ENCODE results near the gene SMIM17.

The SMIM17 gene

DNA sequence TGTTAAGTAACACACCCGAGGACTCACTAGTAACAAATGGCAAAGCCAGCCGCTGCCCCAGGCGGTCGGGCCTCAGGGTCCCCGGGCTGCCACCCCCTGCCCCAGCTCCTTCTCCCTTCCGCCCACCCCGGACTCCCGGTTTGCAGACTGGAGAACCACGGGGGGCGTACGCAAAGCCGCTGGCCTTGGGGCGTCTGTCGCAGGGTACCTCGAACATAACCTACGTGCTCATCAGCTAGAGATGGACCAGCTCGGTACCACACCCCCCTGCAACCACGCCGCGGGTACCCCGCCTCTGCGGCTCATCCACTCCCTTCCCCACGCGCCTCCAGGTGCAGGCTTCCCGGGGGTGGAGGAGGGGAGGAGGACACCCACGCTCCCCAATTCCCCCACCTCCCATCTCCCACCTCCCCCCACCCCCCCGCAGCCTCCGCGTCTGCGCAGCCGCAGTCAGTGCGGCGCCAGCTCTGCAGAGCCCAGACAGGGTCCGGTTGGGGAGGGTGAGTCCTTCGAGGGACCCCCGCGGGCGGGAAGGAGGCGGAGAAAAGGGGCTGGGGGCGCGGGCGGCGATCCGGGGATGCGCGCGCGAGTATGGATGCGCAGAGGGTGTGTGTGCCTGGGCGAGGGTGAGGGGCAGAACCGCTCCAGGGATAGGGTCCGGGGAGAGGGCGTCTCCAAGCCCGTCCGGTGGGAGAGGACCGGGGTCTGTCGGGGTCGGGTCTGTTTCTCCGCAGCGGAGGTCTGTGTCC, at the start of gene SMIM17:
Gene SMIM17, plus strand, starts transcription at position 449 of the 749 bp plus-strand sequence. CDS start 2,509 bp downstream, outside the sequence.
- peak; percentile 35 for DNase-seq

DNA sequence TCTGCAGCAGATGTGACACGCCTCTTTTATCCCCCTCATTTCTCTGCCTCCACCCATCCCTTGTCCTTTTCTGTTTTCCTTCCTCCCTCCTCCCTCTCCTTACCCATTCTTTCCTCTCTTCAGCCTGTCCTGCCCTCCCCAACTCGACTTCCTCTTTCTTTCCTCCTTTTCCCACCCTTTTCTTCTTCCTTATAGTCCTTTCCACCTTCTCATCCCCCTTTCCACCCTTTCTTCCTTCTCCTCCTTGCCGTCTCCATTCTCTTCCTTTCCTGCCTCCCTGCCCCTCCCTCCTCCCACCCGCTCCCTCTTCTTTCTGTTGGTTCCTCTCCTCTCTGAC, 48.5 kb upstream of the SMIM17 start:
- no peak for DNase-seq

GRCh38 chr19:56594783-56595547, 48.0 kb upstream of the SMIM17 start, which contains the start of gene ZNF71:
ZNF71 (plus strand) TSS chr19:56595302; CDS start chr19:56601559, 6,257 bp downstream.
- DNase-seq = peak; percentile 96

- DNase-seq = no peak
These were observed 47.4 kb upstream of the SMIM17 start for GRCh38 chr19:56595548-56595899.

DNA sequence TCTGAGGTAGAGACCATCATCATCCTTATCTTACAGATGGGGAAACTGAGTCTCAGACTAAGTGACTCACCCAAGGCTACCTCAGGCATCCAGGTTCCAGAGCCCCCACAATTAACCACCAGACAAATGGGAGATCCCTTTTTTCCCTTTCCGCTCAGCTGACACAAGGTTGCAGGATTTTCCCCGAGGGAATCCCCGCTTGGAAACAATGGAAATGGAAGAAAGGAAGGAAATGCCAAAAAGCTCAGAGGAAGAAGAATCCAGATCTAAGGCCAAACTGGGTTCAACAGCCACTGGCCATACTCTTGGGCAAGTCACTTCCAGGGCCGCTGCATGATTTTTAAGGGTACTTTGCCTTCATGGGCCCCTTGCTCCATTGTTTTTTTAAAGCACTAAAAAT, 46.3 kb upstream of the SMIM17 start:
- DNase-seq = no peak

DNA sequence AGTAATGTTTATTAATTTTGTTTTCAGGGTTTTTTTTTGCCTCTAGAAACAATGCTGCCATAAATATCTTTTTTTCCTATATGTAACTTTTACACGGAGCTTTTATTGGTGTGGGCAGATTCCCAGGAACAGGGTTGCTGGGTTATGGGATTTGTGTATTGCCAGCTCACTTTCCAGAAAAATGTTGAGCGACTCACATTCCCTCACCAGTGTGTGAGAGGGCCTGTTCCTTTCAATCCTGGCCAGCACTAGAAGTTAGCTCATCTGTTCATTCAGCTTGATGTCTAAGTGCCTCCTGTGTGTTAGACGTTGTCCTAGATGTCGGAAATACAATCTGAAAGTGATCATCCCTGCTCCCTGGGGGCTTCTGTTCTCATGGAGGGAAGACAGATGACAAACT, 45.3 kb upstream of the SMIM17 start:
- DNase-seq = no peak

DNA sequence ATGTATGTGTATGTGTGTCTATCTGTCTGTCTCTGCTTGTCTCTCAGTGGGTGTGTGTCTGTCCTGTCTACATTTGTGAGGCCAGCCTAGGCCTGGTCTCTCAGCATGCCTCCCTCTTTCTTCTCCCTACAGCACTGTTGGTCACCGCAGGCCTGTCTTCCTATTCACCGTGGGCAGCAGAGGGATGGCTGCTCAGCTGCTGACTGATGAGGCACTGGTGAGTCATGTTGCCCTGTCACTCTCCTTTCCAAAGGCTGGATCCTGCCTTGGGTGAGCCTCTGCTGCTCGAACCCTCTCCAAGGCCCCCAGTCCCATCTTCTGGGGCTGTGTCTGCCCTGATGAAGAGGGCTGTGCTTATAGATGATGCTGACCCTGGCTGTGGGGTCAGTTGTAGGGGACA, 41.6 kb upstream of the SMIM17 start:
- no peak for DNase-seq

- no peak for DNase-seq
These were observed 39.1 kb upstream of the SMIM17 start for GRCh38 chr19:56603829-56604228.

DNA sequence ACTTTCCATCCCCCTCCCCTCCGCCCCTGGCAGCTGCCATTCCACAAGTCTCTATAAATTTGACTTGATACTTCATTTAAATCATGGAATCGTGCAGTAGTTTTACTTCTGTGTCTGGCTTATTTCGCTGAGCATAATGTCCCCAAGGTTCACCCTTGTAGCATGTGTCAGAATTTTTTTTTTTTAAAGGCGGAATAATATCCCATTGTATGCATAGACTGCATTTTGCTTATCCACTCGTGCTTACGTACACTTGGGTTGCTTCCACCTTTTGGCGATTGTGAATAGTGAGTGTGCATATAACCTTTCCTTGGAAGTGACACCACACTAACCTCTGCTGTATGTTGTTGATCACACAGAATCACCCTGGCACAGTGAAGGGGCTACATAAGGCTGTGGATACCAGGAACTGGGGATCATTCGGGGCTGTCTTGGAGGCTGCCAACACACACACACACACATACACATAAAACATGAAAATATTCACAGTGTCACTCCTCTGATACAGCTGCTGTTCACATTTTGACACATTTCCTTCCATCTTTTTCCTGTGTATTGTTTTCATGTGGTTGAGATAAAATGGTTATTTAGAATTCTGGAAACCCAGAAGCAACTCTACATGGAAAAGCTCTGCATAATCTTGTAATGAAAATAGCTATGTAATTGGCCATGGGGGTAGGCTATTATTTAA, 34.5 kb upstream of the SMIM17 start:
- no peak for DNase-seq

DNA sequence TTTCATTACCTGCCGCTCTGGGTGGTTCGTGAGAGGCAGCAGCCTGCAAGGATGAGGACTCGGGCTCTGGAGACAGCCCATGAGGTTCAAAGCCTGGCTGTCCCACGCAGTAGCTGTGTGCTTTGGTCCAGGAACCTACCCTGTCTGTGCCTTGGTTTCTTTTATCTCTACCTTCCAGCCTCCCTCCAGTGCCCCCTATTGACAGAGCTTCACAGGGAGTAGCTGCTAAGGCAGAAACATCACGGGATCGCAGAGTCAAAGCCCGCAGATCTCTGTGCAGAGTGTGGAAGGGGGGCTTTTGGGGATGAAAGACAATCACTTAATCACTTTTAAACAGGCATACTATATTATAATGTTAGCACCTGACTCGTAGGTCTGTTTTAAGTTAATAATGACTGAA, 31.7 kb upstream of the SMIM17 start:
- DNase-seq = no peak

DNA sequence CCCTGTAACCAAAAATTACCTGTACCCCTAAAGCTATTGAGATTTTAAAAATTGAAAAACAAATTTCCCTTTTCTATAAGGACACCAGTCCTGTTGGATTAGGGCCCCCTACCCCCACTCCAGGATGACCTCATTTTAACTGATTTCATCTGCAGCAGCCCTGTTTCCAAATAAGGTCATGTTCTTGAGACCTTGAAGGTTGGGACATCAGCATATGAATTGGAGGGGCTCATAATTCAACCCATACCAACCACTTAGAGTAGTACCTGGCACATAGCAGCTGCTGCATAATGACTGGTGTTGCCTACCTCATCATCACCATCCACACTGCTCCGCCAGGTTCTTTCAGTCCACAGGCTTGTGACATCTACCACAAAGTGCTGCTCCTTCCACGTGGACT, 30.2 kb upstream of the SMIM17 start:
- DNase-seq = no peak

- DNase-seq = no peak
These were observed 29.3 kb upstream of the SMIM17 start for GRCh38 chr19:56613639-56614038.

- DNase-seq = no peak
These were observed 25.4 kb upstream of the SMIM17 start for GRCh38 chr19:56617531-56617930.

DNA sequence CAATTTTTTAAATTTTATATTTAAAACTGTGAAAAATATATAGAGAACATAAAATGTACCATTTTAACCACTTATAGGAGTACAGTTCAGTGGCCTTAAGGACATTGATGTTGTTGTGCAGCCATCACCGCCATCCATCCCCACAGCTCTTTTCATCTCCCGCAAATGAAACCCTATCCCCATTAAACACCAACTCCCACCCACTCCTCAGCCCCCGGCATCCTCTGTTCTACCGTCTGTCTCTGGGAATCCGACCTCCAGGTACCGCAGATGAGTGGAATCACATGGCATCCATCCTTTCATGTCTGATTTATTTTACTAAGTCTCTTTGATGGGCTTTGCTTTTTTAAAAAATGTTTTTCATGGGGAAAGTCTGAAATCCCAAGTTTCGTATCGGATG, 23.8 kb upstream of the SMIM17 start:
- DNase-seq = no peak

DNA sequence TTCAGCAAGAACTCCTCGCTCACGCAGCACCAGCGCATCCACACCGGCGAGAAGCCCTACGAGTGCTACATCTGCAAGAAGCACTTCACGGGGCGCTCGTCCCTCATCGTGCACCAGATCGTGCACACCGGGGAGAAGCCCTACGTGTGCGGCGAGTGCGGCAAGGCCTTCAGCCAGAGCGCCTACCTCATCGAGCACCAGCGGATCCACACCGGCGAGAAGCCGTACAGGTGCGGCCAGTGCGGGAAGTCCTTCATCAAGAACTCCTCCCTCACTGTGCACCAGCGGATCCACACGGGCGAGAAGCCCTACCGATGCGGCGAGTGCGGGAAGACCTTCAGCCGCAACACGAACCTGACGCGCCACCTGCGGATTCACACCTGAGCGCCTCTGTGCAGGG, 20.6 kb upstream of the SMIM17 start:
- no peak for DNase-seq

GRCh38 chr19:56623006-56623405, 20.0 kb upstream of the SMIM17 start:
- DNase-seq = no peak

- DNase-seq = no peak
These were observed 17.3 kb upstream of the SMIM17 start for GRCh38 chr19:56625708-56626107.

DNA sequence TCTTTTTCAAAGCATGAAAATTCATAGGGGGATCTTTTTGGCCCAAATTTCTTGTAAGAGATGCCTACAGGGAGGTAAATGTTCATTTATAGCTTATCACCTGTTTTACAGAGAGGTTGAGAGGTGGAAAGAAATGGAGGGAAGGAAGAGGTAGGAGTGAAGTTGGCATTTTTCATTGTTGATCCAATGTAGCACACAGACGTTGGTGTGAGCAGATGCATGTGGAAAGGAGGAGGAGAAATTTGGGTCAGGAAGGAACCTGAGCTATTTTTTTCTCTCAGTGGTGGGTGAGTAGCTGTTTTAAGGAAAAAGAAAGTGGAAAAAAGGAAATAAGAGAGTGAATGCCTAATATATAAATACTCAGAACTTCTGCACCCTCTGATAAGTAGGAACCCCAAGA, 9.9 kb upstream of the SMIM17 start:
- no peak for DNase-seq

- DNase-seq = peak; percentile 82
These were observed 4.9 kb upstream of the SMIM17 start for GRCh38 chr19:56637976-56638555.

- no peak for DNase-seq
These were observed 3.7 kb upstream of the SMIM17 start for GRCh38 chr19:56639217-56639616.

- peak; percentile 32 for DNase-seq
These were observed 549 bp downstream of the SMIM17 start for GRCh38 chr19:56643460-56643955.

DNA sequence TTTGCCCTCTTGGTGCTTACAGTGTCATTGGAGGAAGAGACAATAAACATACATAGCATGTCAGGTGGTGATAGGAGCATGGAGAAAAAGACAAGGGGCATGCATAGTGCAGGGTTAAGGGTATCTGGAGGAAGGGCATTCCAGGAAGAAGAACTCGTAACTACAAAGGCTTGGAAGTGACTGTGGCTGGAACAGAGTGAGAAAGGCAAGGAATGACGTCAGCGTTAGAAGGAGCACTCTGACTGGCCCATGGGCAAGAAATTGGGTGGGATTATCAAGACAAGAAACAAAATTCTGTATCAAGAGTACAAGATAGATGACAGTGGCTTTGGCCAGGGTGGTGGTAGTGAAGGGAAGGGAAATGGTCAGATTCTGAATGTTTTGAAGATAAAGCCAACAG, 11.2 kb downstream of the SMIM17 start:
- no peak for DNase-seq

DNA sequence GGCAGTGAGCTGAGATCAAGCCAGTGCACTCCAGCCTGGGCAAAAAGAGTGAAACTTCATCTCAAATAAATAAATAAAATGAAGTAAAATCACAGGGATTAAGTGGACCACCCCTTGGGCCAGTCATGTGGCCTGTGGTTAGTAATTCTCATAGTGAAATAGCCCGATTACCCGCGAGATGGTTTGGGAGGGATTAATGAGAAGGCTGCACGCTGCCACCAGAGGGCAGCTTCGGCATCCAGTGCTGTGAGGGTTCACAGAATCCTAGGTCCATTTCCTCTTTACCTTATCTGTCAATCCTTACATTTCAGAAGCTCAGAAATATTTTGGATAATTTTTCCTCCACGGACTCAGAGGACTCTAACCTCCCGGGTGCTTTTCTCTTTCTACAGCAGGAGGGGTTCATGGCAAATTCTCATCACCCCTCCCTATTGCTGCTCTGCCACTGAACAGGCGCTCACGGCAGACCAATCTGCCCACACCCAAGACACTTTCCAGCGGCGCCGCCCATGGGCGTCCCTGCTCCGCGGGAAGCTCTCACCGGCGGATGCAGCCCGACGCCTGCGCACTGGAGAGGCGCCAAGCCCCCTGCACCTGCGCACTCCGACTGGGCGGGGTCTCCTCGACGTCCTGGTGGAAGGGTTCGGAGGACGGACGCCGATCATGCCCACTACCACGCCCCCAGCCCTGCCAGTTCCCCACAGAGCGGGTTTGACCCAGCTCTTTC, 17.6 kb downstream of the SMIM17 start:
- peak; percentile 72 for DNase-seq
